Liver (tissue), 9 donors: ENCODE measurements around the gene CALHM3. TPM values are rescaled to one million over a fixed set of nuclear protein-coding genes. Genes with fewer than 3 reads are reported as not detected.

ENCODE experiments used
- DNase-seq: peaks from one replicate; pipeline ENCODE4 v3.0.0-alpha.2; 2017; ENCODE audit warnings: low spot score
- H3K27ac ChIP-seq, 2 donors: one replicate each; pipeline ENCODE4 v1.7.0; 2013; ENCODE audit warnings: inconsistent platforms in 2 of 2, low read length in 2 of 2, control low read depth in 1 of 2, low read depth in 1 of 2, mild to moderate bottlenecking in 1 of 2
- H3K27me3 ChIP-seq, 4 donors: one replicate each; pipeline versions ENCODE4 v1.6.1 to v1.7.0; 2013; ENCODE audit warnings: low read length in 3 of 4, inconsistent platforms in 1 of 4, mild to moderate bottlenecking in 1 of 4, moderate library complexity in 1 of 4; ENCODE audit not compliant: control insufficient read depth in 4 of 4, insufficient read depth in 4 of 4
- H3K36me3 ChIP-seq, 4 donors: one replicate each; pipeline versions ENCODE4 v1.6.1 to v1.7.0; 2013; ENCODE audit warnings: low read length in 3 of 4, mild to moderate bottlenecking in 3 of 4, low read depth in 1 of 4, moderate library complexity in 1 of 4; ENCODE audit not compliant: control insufficient read depth in 4 of 4, insufficient read depth in 3 of 4
- H3K4me1 ChIP-seq, 4 donors: one replicate each; pipeline versions ENCODE4 v1.6.1 to v1.7.0; 2013; ENCODE audit warnings: low read length in 3 of 4, mild to moderate bottlenecking in 3 of 4, moderate library complexity in 1 of 4; ENCODE audit not compliant: control insufficient read depth in 4 of 4, insufficient read depth in 4 of 4
- H3K4me3 ChIP-seq, 3 donors: one replicate each; pipeline versions ENCODE4 v1.6.1 to v1.7.0; 2013; ENCODE audit warnings: low read length in 3 of 3, control low read depth in 1 of 3, low read depth in 1 of 3, mild to moderate bottlenecking in 1 of 3
- H3K9ac ChIP-seq, 2 donors: one replicate each; pipeline ENCODE4 v1.7.0; 2013; ENCODE audit warnings: low read length in 2 of 2, mild to moderate bottlenecking in 2 of 2, moderate library complexity in 2 of 2, control low read depth in 1 of 2, low read depth in 1 of 2
- H3K9me3 ChIP-seq, 4 donors: one replicate each; pipeline versions ENCODE4 v1.6.1 to v1.7.0; 2013; ENCODE audit warnings: low read length in 3 of 4; ENCODE audit not compliant: control insufficient read depth in 4 of 4
- ATF3 ChIP-seq: IDR thresholded peaks from 2 replicates; pipeline ENCODE4 v1.6.1; 2016; ENCODE audit warnings: antibody characterized with exemption
- EGR1 ChIP-seq, 2 donors: IDR thresholded peaks; 2 replicates each; pipeline ENCODE4 v1.6.1; 2016 to 2018; ENCODE audit warnings: antibody characterized with exemption in 2 of 2, low read depth in 2 of 2
- HNF4A ChIP-seq, 2 donors: conservative IDR thresholded peaks; 2 replicates each; pipeline ENCODE4 v1.6.1; 2016; ENCODE audit warnings: antibody characterized with exemption in 2 of 2, mild to moderate bottlenecking in 2 of 2
- HNF4G ChIP-seq: IDR thresholded peaks from 2 replicates; pipeline ENCODE4 v1.6.1; 2016; ENCODE audit warnings: antibody characterized with exemption
- JUND ChIP-seq, 2 donors: IDR thresholded peaks; 2 replicates each; pipeline ENCODE4 v1.6.1; 2016; ENCODE audit warnings: antibody characterized with exemption in 2 of 2
- NR2F2 ChIP-seq: IDR thresholded peaks from 2 replicates; pipeline ENCODE4 v1.6.1; 2016; ENCODE audit warnings: antibody characterized with exemption
- RAD21 ChIP-seq, 2 donors: IDR thresholded peaks; 2 replicates each; pipeline ENCODE4 v1.6.1; 2016; ENCODE audit warnings: antibody characterized with exemption in 2 of 2, mild to moderate bottlenecking in 2 of 2
- RXRA ChIP-seq, 2 donors: IDR thresholded peaks; 2 replicates each; pipeline ENCODE4 v1.6.1; 2017 to 2018; ENCODE audit warnings: antibody characterized with exemption in 2 of 2, mild to moderate bottlenecking in 1 of 2
- SP1 ChIP-seq: IDR thresholded peaks from 2 replicates; pipeline ENCODE4 v1.6.1; 2018; ENCODE audit warnings: antibody characterized with exemption, mild to moderate bottlenecking
- TAF1 ChIP-seq: conservative IDR thresholded peaks from 2 replicates; pipeline ENCODE4 v1.6.1; 2016; ENCODE audit warnings: antibody characterized with exemption, mild to moderate bottlenecking
- YY1 ChIP-seq: IDR thresholded peaks from 2 replicates; pipeline ENCODE4 v1.6.1; 2016; ENCODE audit warnings: antibody characterized with exemption, mild to moderate bottlenecking
- ZBTB33 ChIP-seq: IDR thresholded peaks from 2 replicates; pipeline ENCODE4 v1.6.1; 2016; ENCODE audit warnings: antibody characterized with exemption
- WGBS: extraction: QIAGEN DNeasy Blood & Tissue Kit; methylation state at CpG from one replicate; pipeline ENCODE4 v1.1.7; 2013; 5-methylcytosine and 5-hydroxymethylcytosine counted together
- polyA plus RNA-seq, 2 donors: library from polyadenylated mRNA; stranded (reverse) in 1 of 2; unstranded in 1 of 2; fragments of 200-250 nt in 1 of 2; fragments of >200 nt in 1 of 2; fragmentation: Nextera tagmentation in 1 of 2; extraction: Ambion mirVana in 1 of 2; gene quantifications; one replicate each; pipeline versions ENCODE4 v1.2.1 to v1.2.3, GENCODE V29; 2013 to 2015
- total RNA-seq, 2 donors: library from RNA; depleted of rRNA; stranded (reverse); fragments of >200 nt; gene quantifications; one replicate each; pipeline ENCODE4 v1.2.3, GENCODE V29; 2014
- TF ChIP-seq, protein P1 (sequence below): fragments of 150-350 bp; IDR thresholded peaks from 2 replicates; pipeline ENCODE4 v1.5.1; 2017; ENCODE audit warnings: improper control_type of control experiment, low read depth, low read length; ENCODE audit not compliant: missing input control
- TF ChIP-seq, protein P2 (sequence below): IDR thresholded peaks from 2 replicates; pipeline ENCODE4 v1.6.1; 2016; ENCODE audit warnings: antibody characterized with exemption
- donor health status: healthy.
- donor health status: healthy.
- donor health status: healthy.
- donor health status: healthy.
- donor health status: healthy.

The CALHM3 gene
- total and polyA plus RNA-seq, 4 donors, result 0.14 TPM; not detected in 3

DNA sequence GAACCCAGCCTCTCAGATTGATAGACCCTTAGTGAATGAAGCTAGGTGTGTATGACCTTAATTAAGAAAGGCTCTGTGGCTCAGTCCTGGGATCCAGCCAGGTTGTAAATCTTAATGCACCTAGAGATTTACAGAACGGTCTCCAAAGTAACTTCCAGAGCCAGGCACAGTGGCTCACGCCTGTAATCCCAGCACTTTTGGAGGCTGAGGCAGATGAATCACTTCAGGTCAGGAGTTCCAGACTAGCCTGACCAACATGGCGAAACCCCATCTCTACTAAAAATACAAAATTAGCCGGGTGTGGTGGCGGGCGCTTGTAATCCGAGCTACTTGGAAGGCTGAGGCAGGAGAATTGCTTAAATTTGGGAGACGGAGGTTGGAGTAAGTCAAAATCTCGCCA is 51.2 kb downstream of the CALHM3 start:
- 97% methylated on average over 9 of the region's 9 CpGs for WGBS
- no peak overlapping the region for H3K9ac ChIP-seq
- no peak for DNase-seq

GRCh38 chr10:103423748-103424147 is 55.3 kb downstream of the CALHM3 start:
- Histone ChIP-seq H3K4me3 (no peak overlapping the region), H3K4me1 (no peaks in the 10 kb centered on the region), H3K9ac (no peak overlapping the region), H3K9me3 (no peaks in the 10 kb centered on the region), H3K27ac (no peak overlapping the region), H3K36me3 (peaks cover 15 to 75% (median 59%) of the 10 kb centered on the region in 4 donors), H3K27me3 (no peaks in the 10 kb centered on the region)
- no peak for DNase-seq
- no peak for TF ChIP-seq SP1
- no peak for TF ChIP-seq YY1
- TF ChIP-seq, protein P1, sequence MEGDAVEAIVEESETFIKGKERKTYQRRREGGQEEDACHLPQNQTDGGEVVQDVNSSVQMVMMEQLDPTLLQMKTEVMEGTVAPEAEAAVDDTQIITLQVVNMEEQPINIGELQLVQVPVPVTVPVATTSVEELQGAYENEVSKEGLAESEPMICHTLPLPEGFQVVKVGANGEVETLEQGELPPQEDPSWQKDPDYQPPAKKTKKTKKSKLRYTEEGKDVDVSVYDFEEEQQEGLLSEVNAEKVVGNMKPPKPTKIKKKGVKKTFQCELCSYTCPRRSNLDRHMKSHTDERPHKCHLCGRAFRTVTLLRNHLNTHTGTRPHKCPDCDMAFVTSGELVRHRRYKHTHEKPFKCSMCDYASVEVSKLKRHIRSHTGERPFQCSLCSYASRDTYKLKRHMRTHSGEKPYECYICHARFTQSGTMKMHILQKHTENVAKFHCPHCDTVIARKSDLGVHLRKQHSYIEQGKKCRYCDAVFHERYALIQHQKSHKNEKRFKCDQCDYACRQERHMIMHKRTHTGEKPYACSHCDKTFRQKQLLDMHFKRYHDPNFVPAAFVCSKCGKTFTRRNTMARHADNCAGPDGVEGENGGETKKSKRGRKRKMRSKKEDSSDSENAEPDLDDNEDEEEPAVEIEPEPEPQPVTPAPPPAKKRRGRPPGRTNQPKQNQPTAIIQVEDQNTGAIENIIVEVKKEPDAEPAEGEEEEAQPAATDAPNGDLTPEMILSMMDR, result no peak
- TF ChIP-seq HNF4A (conservative IDR thresholded peaks at IDR 0.05), result no peak
- TF ChIP-seq, protein P2, sequence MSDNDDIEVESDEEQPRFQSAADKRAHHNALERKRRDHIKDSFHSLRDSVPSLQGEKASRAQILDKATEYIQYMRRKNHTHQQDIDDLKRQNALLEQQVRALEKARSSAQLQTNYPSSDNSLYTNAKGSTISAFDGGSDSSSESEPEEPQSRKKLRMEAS, result no peak
- no peak for TF ChIP-seq EGR1 (IDR thresholded peaks at IDR 0.05; ENCODE audit: low read depth in 2 of 2)
- WGBS, result 94% methylated on average over 5 of the region's 5 CpGs

More for the DNA sequence above, 51.2 kb downstream of the CALHM3 start:
- no peak overlapping the region for H3K4me3 ChIP-seq
- no peaks in the 10 kb centered on the region for H3K27me3 ChIP-seq
- H3K27ac ChIP-seq, result no peak overlapping the region
- H3K36me3 ChIP-seq, result peaks cover 10 to 62% (median 40%) of the 10 kb centered on the region in 4 donors
- peaks cover 0 to 4% (median 0%) of the 10 kb centered on the region in 4 donors for H3K4me1 ChIP-seq
- H3K9me3 ChIP-seq, result no peaks in the 10 kb centered on the region
- no peak for TF ChIP-seq HNF4A (conservative IDR thresholded peaks at IDR 0.05)
- no peak for TF ChIP-seq YY1
- no peak for TF ChIP-seq ATF3
- TF ChIP-seq, protein P1, result no peak
- no peak for TF ChIP-seq JUND (IDR thresholded peaks at IDR 0.05)
- TF ChIP-seq RXRA (IDR thresholded peaks at IDR 0.05), result no peak
- TF ChIP-seq RAD21 (IDR thresholded peaks at IDR 0.05), result no peak
- no peak for TF ChIP-seq HNF4G
- no peak for TF ChIP-seq TAF1
- TF ChIP-seq NR2F2, result no peak
- no peak for TF ChIP-seq ZBTB33

Other genes starting within 250 kb of the CALHM3 start
- not detected for gene RPEL1, start 233.4 kb downstream of the CALHM3 start, total RNA-seq
- not detected for gene RPEL1, start 233.4 kb downstream of the CALHM3 start, polyA plus RNA-seq
- gene INA, start 202.1 kb downstream of the CALHM3 start, total RNA-seq, result not detected
- not detected for gene INA, start 202.1 kb downstream of the CALHM3 start, polyA plus RNA-seq
- 1 to 10 TPM; 6.0 to 6.4 TPM for gene PCGF6, start 128.1 kb downstream of the CALHM3 start, total RNA-seq
- gene PCGF6, start 128.1 kb downstream of the CALHM3 start, polyA plus RNA-seq, result 1 to 10 TPM; 5.3 to 8.0 TPM
- 1 to 10 TPM; 3.7 to 5.6 TPM for gene TAF5, start 111.3 kb downstream of the CALHM3 start, total RNA-seq
- gene TAF5, start 111.3 kb downstream of the CALHM3 start, polyA plus RNA-seq, result 1 to 10 TPM in 1 of 2 donors, under 1 TPM in 1; 0.90 to 1.4 TPM
- 100 to 1,000 TPM in 1 of 2 donors, 10 to 100 TPM in 1; 74.7 to 190 TPM for gene ATP5MK, start 82.8 kb downstream of the CALHM3 start, total RNA-seq
- gene ATP5MK, start 82.8 kb downstream of the CALHM3 start, polyA plus RNA-seq, result 100 to 1,000 TPM; 306 to 632 TPM
- gene PDCD11, start 82.6 kb downstream of the CALHM3 start, total RNA-seq, result 10 to 100 TPM; 11.1 to 20.9 TPM
- 1 to 10 TPM; 8.3 to 8.5 TPM for gene PDCD11, start 82.6 kb downstream of the CALHM3 start, polyA plus RNA-seq
- gene CALHM2, start 26.9 kb downstream of the CALHM3 start, total RNA-seq, result 1 to 10 TPM; 1.6 to 3.7 TPM
- gene CALHM2, start 26.9 kb downstream of the CALHM3 start, polyA plus RNA-seq, result 1 to 10 TPM; 2.7 to 5.0 TPM
- not detected for gene CALHM1, start 20.3 kb downstream of the CALHM3 start, total RNA-seq
- gene CALHM1, start 20.3 kb downstream of the CALHM3 start, polyA plus RNA-seq, result not detected
- gene NEURL1, start 14.5 kb upstream of the CALHM3 start, total RNA-seq, result 1 to 10 TPM in 1 of 2 donors, under 1 TPM in 1; 0.17 to 3.9 TPM
- 1 to 10 TPM in 1 of 2 donors, under 1 TPM in 1; 0.11 to 1.3 TPM for gene NEURL1, start 14.5 kb upstream of the CALHM3 start, polyA plus RNA-seq